CD1c-positive myeloid dendritic cell (primary cell): Measurements from ENCODE around the gene BRAT1.

Experiments used
- DNase-seq: peaks from one replicate; pipeline ENCODE4 v3.0.0-alpha.2; 2016; ENCODE audit errors: extremely low spot score

BRAT1 gene

GRCh38 chr7:2523461-2523936 lies 31.8 kb downstream of the BRAT1 start:
- peak; percentile 36 for DNase-seq

DNA sequence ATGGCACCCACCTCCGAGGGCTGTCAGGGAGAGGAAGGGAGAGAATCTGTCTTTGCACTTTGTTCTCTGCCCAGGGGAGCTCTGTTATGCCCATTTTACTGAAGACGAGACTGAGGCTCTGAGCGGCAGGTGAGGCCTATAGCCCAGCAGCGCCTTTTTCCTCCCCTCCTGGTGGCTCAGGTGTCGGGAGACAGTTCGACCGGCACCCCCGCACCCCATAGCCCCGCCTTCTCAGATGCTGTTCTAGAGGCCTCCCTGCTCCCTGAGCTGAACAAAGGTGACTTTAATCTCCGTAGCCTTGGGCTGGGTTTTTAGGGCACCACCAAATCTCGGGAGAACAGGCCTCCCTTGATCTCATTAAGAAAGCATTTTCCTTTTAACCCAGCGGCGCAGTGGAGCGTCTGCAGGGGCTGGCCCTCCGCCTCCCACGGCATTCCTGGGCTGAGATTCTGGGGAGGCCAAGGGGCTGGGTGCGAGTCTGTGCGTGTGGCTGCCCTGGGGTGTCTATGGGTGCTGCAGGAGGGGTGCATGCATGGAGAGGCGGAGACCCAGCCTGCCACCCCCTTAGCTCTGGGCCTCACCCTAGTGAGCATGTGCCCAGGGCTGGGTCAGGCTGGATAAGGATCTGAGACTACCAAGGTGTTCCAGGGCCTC lies 32.4 kb downstream of the BRAT1 start:
- peak; percentile 10 for DNase-seq

DNA sequence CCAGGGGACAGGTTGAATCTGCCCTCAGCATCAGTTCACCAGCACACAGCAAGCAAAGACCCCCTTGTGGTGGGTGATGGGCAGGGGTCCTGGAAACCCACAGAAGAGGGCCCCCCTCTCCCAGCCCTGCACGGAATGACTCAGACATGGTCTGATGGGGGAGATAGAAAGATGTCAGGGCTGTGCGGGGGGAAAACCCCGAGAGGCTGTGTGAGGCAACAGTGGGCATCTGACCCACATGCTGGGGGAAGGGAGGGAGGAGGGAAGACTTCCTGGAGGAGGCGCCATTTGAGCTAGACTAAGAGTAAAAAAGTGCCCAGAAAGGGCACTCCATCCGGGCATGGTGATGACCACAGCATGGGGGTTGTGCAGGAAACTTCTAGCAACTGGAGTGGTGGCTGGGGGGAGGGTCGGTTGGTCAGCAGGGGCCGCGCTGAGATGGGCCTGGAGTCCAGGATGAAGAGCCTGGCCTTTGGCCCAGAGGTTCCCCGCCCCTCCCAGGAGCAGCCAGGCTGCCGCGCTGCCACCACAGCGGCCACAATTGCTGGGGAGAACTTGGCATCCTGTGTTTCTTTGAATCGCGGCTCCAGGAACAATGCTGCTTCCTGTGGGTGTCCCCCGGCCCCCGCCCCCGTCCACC lies 33.3 kb downstream of the BRAT1 start:
- DNase-seq = peak; percentile 45

GRCh38 chr7:2521341-2521745 lies 34.0 kb downstream of the BRAT1 start:
- no peak for DNase-seq

GRCh38 chr7:2520761-2521290 lies 34.5 kb downstream of the BRAT1 start:
- DNase-seq = peak; percentile 14

- DNase-seq = peak; percentile 46
These were observed 35.1 kb downstream of the BRAT1 start for GRCh38 chr7:2520131-2520760.

GRCh38 chr7:2519119-2519930 lies 36.0 kb downstream of the BRAT1 start, which contains the start of gene LFNG:
Gene LFNG (plus strand): TSS chr7:2519774. CDS start chr7:2519862, 88 bp downstream.
- DNase-seq = peak; percentile 96

GRCh38 chr7:2518737-2519118 lies 36.6 kb downstream of the BRAT1 start:
- DNase-seq = peak; percentile 14

- no peak for DNase-seq
These were observed 37.4 kb downstream of the BRAT1 start for GRCh38 chr7:2517678-2518507.

- peak; percentile 14 for DNase-seq
These were observed 38.3 kb downstream of the BRAT1 start for GRCh38 chr7:2517026-2517425.

GRCh38 chr7:2516194-2516555 lies 39.1 kb downstream of the BRAT1 start:
- no peak for DNase-seq

GRCh38 chr7:2515424-2516193 lies 39.7 kb downstream of the BRAT1 start:
- no peak for DNase-seq

DNA sequence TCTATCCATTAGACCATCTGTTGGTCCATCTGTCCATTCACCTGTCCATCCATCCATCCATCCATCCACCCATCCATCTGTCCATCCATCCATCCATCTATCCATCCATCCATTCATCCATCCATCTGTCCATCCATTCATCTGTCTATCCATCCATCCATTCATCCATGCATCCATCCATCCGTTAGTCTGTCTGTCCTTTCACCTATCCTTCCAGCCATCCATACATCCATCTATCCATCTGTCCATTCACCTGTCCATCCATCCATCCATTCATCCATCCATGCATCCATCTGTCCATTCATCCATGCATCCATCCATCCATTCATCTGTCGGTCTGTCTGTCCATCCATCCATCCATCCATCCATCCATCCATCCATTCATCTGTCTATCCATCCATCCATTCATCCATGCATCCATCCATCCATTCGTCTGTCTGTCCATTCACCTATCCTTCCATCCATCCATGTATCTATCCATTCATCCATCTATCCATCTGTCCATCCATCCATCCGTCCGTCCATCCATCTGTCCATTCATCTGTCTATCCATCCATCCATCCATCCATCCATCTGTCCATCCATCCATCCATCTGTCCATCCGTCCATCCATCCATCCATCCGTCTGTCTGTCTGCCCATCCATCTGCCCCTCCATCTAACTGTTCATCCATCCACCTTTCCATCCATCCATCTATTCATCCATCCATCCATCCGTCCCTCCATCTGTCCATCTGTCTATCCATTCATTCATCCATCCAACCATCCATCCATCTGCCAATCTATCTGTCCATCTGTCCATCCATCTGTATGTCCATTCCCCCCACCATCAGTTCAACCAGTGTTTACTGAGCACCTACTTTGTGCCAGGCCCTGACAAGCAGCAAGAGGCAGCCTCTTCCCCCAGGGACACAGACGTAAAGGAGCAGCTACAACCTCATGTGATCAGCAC lies 40.6 kb downstream of the BRAT1 start:
- no peak for DNase-seq

DNA sequence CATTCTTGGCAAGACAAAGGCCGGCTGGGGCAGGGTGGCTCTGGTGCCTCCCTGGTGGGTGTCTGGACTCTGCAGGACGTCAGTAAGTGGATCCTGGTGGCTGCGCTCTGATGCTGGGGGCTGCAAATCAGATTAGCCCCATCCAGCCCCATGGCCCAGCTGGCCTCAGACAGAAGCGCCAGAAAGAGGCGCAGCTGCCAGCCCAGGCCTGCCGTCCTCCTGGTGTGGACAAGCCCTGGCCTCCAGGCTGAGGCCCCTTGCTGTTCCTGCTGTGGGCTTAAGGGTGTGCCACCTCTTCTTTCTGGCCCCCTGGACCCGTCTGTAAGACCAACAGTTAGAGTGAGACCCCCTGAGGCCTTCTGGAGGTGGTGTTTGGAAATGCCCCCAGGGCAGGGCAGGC lies 41.6 kb downstream of the BRAT1 start:
- no peak for DNase-seq

- no peak for DNase-seq
These were observed 42.6 kb downstream of the BRAT1 start for GRCh38 chr7:2512713-2513112.

DNA sequence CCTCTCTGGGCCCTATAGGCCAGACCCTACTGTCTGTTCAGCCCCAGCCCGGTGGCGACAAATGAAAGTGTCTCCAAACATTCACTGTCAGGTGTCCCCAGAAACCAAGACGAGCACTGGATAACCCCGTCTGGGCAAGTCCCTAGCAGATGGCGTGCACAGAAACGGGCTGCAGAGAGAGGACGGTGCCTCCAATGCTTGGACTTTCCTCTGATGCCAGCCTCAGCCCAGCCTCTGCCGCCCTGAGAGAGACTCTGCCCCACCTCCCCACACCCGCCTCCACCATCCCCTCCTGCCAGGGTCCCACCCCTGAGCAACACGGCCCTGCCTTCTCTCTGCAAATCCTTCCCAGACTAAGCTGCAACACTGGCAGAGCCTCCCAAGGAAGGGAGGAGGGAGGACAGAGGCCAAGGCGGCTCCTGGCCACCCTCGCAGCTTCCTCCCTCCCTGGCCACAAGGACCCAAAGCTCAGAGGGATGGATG lies 43.1 kb downstream of the BRAT1 start:
- DNase-seq = peak; percentile 28

DNA sequence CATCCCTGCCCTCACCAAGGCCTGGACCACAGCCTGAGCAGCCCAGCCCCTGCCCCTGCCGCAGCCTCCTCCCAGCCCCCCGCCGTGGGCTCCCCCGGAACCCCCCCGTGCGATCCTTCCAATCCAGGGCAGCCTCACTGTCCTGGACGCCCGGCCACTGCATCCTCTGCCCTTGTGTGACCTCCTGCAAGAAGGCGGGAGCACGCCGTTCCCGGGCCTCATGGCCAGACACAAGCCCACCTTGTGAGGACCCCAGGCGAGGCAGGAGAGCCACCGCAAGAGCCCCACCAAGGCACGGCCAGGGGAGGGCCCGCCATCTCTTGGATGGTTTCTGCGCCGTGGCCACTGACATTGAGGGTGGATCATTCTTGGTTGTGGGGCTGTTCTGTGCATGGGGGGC lies 43.6 kb downstream of the BRAT1 start:
- DNase-seq = no peak

DNA sequence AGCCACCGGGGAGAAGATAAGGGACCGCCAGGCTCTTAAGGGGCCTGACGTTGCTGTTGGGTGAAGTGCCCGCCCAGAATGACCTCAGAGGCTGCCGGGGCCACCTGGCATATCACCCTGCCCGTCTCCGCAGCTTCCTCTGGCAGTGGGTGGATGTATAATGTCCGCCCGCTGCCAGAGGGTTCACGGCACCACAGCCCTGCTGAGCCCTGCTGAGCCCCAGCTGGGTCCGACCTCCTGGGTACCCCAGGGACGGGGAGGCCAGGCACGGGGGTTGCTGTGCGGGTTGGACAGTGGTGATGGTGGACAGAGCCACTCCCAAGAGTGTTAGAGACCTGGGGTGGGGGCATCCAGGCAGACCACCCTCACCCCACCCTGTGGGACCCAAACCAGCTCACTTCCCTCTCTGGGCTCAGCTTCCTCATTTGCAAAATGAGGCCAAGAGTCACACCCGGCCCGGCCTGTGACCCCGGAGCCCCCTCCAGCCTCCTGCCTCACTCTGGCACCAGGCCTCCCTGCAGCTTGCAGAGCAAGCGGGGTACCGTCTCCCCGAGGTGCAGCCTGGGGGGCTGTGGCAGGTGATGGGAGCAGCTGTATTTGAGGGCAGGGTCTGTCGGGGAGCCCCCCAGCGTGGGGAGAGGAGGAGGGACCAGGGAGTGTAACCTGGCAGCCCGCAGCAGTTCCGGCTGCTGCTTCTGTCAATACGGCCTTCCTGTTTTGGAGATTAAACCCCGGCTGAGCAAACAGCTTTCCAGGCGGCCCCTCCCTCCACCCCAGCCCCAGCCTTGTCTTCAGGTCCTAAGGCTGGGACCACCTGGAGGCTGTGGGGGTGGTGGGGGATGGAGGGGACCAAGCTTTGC lies 44.2 kb downstream of the BRAT1 start:
- peak; percentile 89 for DNase-seq
